Trophoblast cell (in vitro differentiated cells and primary cell): Measurements from ENCODE around the gene PREX1.

ENCODE experiments used
- DNase-seq, 2 donors: peaks; one replicate each; pipeline ENCODE4 v3.0.0-alpha.2; 2016
- H2AFZ ChIP-seq: 2 replicates; pipeline ENCODE4 v1.6.1; 2013; ENCODE audit warnings: low read length, moderate library complexity, mild to moderate bottlenecking; ENCODE audit not compliant: insufficient read depth, poor library complexity
- H2AK5ac ChIP-seq: 2 replicates; pipeline ENCODE4 v1.6.1; 2013; ENCODE audit warnings: mild to moderate bottlenecking, low read length
- H2BK120ac ChIP-seq: 2 replicates; pipeline ENCODE4 v1.6.1; 2013; ENCODE audit warnings: low read length, mild to moderate bottlenecking, moderate library complexity; ENCODE audit not compliant: insufficient read depth, poor library complexity
- H2BK12ac ChIP-seq: 2 replicates; pipeline ENCODE4 v1.6.1; 2013; ENCODE audit warnings: mild to moderate bottlenecking, low read length, moderate library complexity
- H2BK5ac ChIP-seq: 2 replicates; pipeline ENCODE4 v1.6.1; 2013; ENCODE audit warnings: low read length, low read depth, moderate library complexity, mild to moderate bottlenecking; ENCODE audit not compliant: poor library complexity
- H3K14ac ChIP-seq: 2 replicates; pipeline ENCODE4 v1.6.1; 2013; ENCODE audit warnings: mild to moderate bottlenecking, low read length
- H3K18ac ChIP-seq: 2 replicates; pipeline ENCODE4 v1.6.1; 2013; ENCODE audit warnings: mild to moderate bottlenecking, low read length
- H3K23ac ChIP-seq: 2 replicates; pipeline ENCODE4 v1.6.1; 2013; ENCODE audit warnings: low read length
- H3K27ac ChIP-seq: 2 replicates; pipeline ENCODE4 v1.5.1; 2013; ENCODE audit warnings: low read depth, mild to moderate bottlenecking, inconsistent platforms, low read length, moderate library complexity
- H3K27me3 ChIP-seq: 2 replicates; pipeline ENCODE4 v1.6.1; 2013; ENCODE audit warnings: inconsistent platforms, mild to moderate bottlenecking, low read length, moderate library complexity; ENCODE audit not compliant: insufficient read depth
- H3K36me3 ChIP-seq, 2 experiments: 1 replicate in 1 of 2; 2 replicates in 1 of 2; pipeline ENCODE4 v1.6.1; 2013; ENCODE audit warnings: low read length in 2 of 2, mild to moderate bottlenecking in 2 of 2, moderate library complexity in 1 of 2; ENCODE audit not compliant: insufficient read depth in 2 of 2, control insufficient read depth in 1 of 2
- H3K4ac ChIP-seq: 2 replicates; pipeline ENCODE4 v1.6.1; 2013; ENCODE audit warnings: low read depth, mild to moderate bottlenecking, low read length, moderate library complexity
- H3K4me1 ChIP-seq, 2 experiments: 1 replicate in 1 of 2; 2 replicates in 1 of 2; pipeline ENCODE4 v1.6.1; 2013; ENCODE audit warnings: low read length in 2 of 2, mild to moderate bottlenecking in 2 of 2, moderate library complexity in 1 of 2; ENCODE audit not compliant: insufficient read depth in 2 of 2, control insufficient read depth in 1 of 2
- H3K4me2 ChIP-seq: 2 replicates; pipeline ENCODE4 v1.6.1; 2013; ENCODE audit warnings: inconsistent platforms, mild to moderate bottlenecking, low read length, moderate library complexity
- H3K4me3 ChIP-seq: 2 replicates; pipeline ENCODE4 v1.5.1; 2013; ENCODE audit warnings: mild to moderate bottlenecking, low read depth, low read length, inconsistent platforms
- H3K79me1 ChIP-seq: one replicate; pipeline ENCODE4 v1.6.1; 2013; ENCODE audit warnings: low read length
- H3K79me2 ChIP-seq: 2 replicates; pipeline ENCODE4 v1.6.1; 2013; ENCODE audit warnings: low read length, mild to moderate bottlenecking; ENCODE audit not compliant: control insufficient read depth, insufficient read depth, poor library complexity
- H3K9ac ChIP-seq: 2 replicates; pipeline ENCODE4 v1.6.1; 2013; ENCODE audit warnings: mild to moderate bottlenecking, low read length
- H3K9me3 ChIP-seq: 2 replicates; pipeline ENCODE4 v1.6.1; 2013; ENCODE audit warnings: low read depth, mild to moderate bottlenecking, control low read depth, inconsistent platforms, low read length; ENCODE audit not compliant: insufficient read depth
- H4K12ac ChIP-seq: 2 replicates; pipeline ENCODE4 v1.6.1; 2013; ENCODE audit warnings: low read depth, mild to moderate bottlenecking, low read length, moderate library complexity
- H4K8ac ChIP-seq: 2 replicates; pipeline ENCODE4 v1.6.1; 2013; ENCODE audit warnings: low read depth, mild to moderate bottlenecking, low read length, moderate library complexity
- H4K91ac ChIP-seq: one replicate; pipeline ENCODE4 v1.6.1; 2013; ENCODE audit warnings: low read depth, mild to moderate bottlenecking, low read length, moderate library complexity
- WGBS: extraction: QIAGEN DNeasy Blood & Tissue Kit; methylation state at CpG from one replicate; pipeline ENCODE4 v1.1.7; 2013; ENCODE audit warnings: missing lambda C conversion rate; ENCODE audit not compliant: insufficient read length, insufficient coverage; ENCODE audit errors: extremely low coverage; 5-methylcytosine and 5-hydroxymethylcytosine counted together

PREX1 gene

DNA sequence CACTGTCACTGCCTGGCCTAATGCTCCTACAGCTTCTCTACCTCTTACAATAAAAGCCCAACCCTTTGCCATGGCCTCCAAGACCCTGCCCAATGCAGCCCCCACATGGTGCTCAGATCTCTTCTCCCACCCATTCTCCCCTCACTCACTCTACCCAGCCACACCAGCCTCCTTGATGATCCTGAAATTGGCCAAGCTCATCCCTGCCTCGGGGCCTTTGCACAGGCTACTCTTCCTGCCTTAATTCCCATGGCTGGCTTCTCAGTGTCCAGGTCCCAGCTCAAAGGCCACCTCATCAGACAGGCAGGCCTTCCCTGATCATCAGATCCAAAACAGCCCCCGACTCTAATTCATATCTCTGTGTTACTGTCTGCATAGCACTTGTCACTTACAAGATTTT is 25.6 kb downstream of the PREX1 start:
- H2AK5ac ChIP-seq = no peak overlapping the region
- H3K4me2 ChIP-seq = no peak overlapping the region
- no peak overlapping the region for H2BK5ac ChIP-seq
- H3K27ac ChIP-seq = no peak overlapping the region
- H3K79me1 ChIP-seq = no peaks in the 10 kb centered on the region
- H4K8ac ChIP-seq = no peak overlapping the region
- H3K9me3 ChIP-seq = peaks cover 6% of the 10 kb centered on the region
- no peak overlapping the region for H3K18ac ChIP-seq
- no peaks in the 10 kb centered on the region for H3K27me3 ChIP-seq
- H2BK120ac ChIP-seq = no peak overlapping the region
- no peak overlapping the region for H4K12ac ChIP-seq
- no peak overlapping the region for H3K4me3 ChIP-seq
- no peak overlapping the region for H3K4ac ChIP-seq
- no peaks in the 10 kb centered on the region for H3K36me3 ChIP-seq
- no peak for DNase-seq
- no peak overlapping the region for H4K91ac ChIP-seq
- H2BK12ac ChIP-seq = no peak overlapping the region
- no CpG with 5 or more reads among the region's 2 CpGs for WGBS
- H3K4me1 ChIP-seq = no peaks in the 10 kb centered on the region
- no peak overlapping the region for H3K14ac ChIP-seq
- no peak overlapping the region for H3K23ac ChIP-seq
- H2AFZ ChIP-seq = no peak overlapping the region
- no peaks in the 10 kb centered on the region for H3K79me2 ChIP-seq
- no peak overlapping the region for H3K9ac ChIP-seq

DNA sequence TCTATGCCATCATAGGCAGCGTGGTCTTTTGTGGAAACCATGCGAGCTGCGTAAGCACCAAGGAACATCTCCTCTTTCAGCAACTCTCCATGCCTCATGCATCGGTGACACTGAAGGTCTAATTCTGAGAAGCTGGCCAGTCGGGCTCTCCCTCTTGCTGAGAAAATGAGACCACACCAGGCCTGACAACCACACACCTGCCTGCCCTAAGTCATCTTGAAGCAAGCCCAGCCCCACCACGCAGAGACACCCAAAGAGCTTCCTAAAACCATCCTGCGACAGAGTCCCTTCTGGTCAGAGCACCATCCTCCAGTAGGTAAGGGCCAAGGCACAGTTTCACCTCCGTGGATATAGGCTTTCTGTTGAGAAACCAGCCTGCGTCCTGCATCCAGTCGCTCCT is 26.6 kb downstream of the PREX1 start:
- Histone ChIP-seq H2BK120ac (no peak overlapping the region), H2AK5ac (no peak overlapping the region), H4K91ac (no peak overlapping the region), H3K4me1 (no peaks in the 10 kb centered on the region), H3K14ac (no peak overlapping the region), H4K12ac (no peak overlapping the region), H3K36me3 (no peaks in the 10 kb centered on the region), H4K8ac (no peak overlapping the region), H3K4ac (no peak overlapping the region), H3K79me1 (no peaks in the 10 kb centered on the region), H2AFZ (no peak overlapping the region), H3K18ac (no peak overlapping the region), H3K23ac (no peak overlapping the region), H3K9me3 (peaks cover 4% of the 10 kb centered on the region), H2BK5ac (no peak overlapping the region), H3K79me2 (no peaks in the 10 kb centered on the region), H3K4me3 (no peak overlapping the region), H2BK12ac (no peak overlapping the region), H3K4me2 (no peak overlapping the region), H3K27me3 (no peaks in the 10 kb centered on the region), H3K9ac (no peak overlapping the region), H3K27ac (no peak overlapping the region)
- no peak for DNase-seq
- no CpG with 5 or more reads among the region's 10 CpGs for WGBS

DNA sequence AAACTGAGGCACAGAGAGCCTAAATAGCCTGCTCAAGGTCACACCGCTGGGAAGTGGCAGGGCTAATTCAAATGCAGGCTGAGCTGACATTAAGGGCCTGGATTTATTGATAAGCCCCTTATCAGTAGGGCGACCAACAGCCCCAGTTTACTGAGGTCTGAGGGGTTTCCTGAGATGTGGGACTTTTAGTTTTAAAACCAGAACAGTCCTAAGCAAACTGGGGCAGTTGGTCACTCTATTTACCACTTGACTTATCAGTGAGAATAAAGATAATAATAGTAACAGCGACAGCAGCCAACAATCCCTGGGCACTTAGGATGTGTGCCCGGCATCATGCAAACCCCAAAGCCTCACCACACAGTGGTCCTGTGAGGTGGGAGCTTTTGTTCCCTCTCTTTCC is 27.6 kb downstream of the PREX1 start:
- H2BK5ac ChIP-seq = no peak overlapping the region
- H3K23ac ChIP-seq = no peak overlapping the region
- H3K79me2 ChIP-seq = no peaks in the 10 kb centered on the region
- no peaks in the 10 kb centered on the region for H3K27me3 ChIP-seq
- H3K9ac ChIP-seq = no peak overlapping the region
- DNase-seq = no peak
- H3K27ac ChIP-seq = no peak overlapping the region
- no peak overlapping the region for H2AFZ ChIP-seq
- H3K18ac ChIP-seq = no peak overlapping the region
- WGBS = no CpG with 5 or more reads among the region's 4 CpGs
- H4K8ac ChIP-seq = no peak overlapping the region
- peaks cover 2% of the 10 kb centered on the region for H3K9me3 ChIP-seq
- no peak overlapping the region for H3K4ac ChIP-seq
- no peaks in the 10 kb centered on the region for H3K79me1 ChIP-seq
- no peaks in the 10 kb centered on the region for H3K36me3 ChIP-seq
- H3K4me3 ChIP-seq = no peak overlapping the region
- no peak overlapping the region for H3K4me2 ChIP-seq
- no peak overlapping the region for H2AK5ac ChIP-seq
- H4K91ac ChIP-seq = no peak overlapping the region
- H2BK12ac ChIP-seq = no peak overlapping the region
- no peak overlapping the region for H2BK120ac ChIP-seq
- H3K4me1 ChIP-seq = no peaks in the 10 kb centered on the region
- no peak overlapping the region for H4K12ac ChIP-seq
- no peak overlapping the region for H3K14ac ChIP-seq

DNA sequence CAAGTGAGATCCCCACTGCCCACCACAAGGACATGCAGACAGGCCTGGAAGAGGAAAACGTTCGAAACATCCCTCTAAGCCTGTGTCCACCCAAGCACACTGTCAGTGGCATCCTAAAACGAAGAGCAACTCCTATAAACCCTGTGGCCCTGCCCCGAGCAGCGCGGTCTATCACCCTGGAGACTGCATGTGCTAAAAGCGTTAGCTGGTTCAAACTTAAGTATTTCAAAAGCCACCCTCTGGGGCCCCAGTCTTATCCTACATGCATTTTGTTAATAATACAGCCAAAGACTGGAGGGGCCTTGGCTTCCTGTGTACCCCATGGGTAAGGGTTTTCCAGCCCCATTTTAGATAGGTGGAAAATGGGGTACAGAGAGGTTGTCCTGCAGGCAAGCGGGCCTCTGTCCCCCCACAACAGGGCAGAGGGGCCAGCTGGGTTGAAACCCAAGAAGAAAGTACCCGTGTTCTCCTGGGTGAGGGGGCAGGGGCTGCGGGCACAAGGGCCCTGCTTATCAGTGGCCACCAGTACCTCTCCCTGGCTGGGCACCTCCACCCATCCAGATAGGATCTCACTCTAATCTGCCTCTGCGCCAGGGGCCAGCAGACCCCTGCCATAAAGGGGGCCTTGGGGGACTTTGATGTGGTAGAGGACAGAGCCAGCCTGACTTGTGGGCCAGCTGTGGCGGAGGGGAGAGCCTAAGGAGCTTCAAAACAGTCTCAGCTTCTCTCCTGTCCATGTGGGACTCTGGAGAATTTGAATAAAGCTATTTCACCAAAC is 28.3 kb downstream of the PREX1 start:
- H2AFZ ChIP-seq = no peak overlapping the region
- no peak overlapping the region for H3K4ac ChIP-seq
- H4K8ac ChIP-seq = no peak overlapping the region
- H2BK12ac ChIP-seq = no peak overlapping the region
- no peak overlapping the region for H4K91ac ChIP-seq
- no peak overlapping the region for H3K23ac ChIP-seq
- no peak overlapping the region for H2AK5ac ChIP-seq
- no peak overlapping the region for H3K4me2 ChIP-seq
- no CpG with 5 or more reads among the region's 12 CpGs for WGBS
- H3K36me3 ChIP-seq = no peaks in the 10 kb centered on the region
- H4K12ac ChIP-seq = no peak overlapping the region
- H3K9ac ChIP-seq = no peak overlapping the region
- no peak overlapping the region for H3K14ac ChIP-seq
- no peaks in the 10 kb centered on the region for H3K4me1 ChIP-seq
- H3K27ac ChIP-seq = no peak overlapping the region
- no peak overlapping the region for H2BK5ac ChIP-seq
- H3K18ac ChIP-seq = no peak overlapping the region
- H3K4me3 ChIP-seq = no peak overlapping the region
- H3K79me2 ChIP-seq = no peaks in the 10 kb centered on the region
- H2BK120ac ChIP-seq = no peak overlapping the region
- no peaks in the 10 kb centered on the region for H3K79me1 ChIP-seq
- no peak for DNase-seq
- H3K27me3 ChIP-seq = no peaks in the 10 kb centered on the region
- H3K9me3 ChIP-seq = peaks cover 2% of the 10 kb centered on the region
